A673 (cell line): ENCODE measurements around the gene THAP4.

Experiments used
- CTCF ChIP-seq: fragments of 300-800, 200-600 bp; sonication (generic); conservative IDR thresholded peaks from 2 replicates; pipeline ENCODE4 v1.5.1; 2017; ENCODE audit warnings: low read depth, mild to moderate bottlenecking, antibody characterized with exemption, low read length, moderate library complexity, mixed read lengths
- EZH2 ChIP-seq: fragments of 200-600 bp; sonication (generic); IDR thresholded peaks from 2 replicates; pipeline ENCODE4 v1.6.1; 2017; ENCODE audit warnings: borderline replicate concordance, low read depth, mild to moderate bottlenecking, mixed read lengths, antibody characterized with exemption, low read length; ENCODE audit not compliant: poor library complexity, severe bottlenecking

GRCh38 chr2:241675885-241676284 is 38.9 kb upstream of the THAP4 start:
- TF ChIP-seq CTCF = 0 out of 2 replicates have a peak, but pooled peaks have one; percentile 22
- TF ChIP-seq EZH2 = no peak
